NCI-H2196 (cell line): ENCODE results near the gene ZNF48.
A peak's percentile ranks its signal among the peaks of the same experiment; 100 is the strongest.

ENCODE experiments used
- DNase-seq: peaks from one replicate; lab custom pipeline; 2025; ENCODE audit not compliant: unreplicated experiment; lab: John Stamatoyannopoulos, UW

Gene ZNF48

DNA sequence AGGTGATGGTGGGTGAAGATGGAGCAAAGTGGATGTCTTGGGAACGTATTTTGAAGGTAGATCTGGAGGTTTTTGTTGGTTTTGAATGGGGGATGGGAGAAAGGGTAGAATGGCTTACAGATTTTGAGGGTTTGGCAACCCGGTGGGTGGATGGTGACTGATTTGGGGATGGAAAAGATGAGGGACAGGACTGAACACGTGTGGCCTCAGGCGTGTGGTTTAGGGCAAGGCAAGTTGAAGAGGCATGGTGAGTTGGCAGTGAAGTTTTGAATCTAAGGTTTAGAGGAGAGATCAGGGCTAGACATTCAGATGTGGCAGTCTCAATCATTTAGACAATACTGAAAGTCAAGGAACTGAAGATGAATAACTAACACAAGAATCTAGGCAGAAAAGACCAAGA lies 39.6 kb downstream of the ZNF48 start:
- DNase-seq = no peak

DNA sequence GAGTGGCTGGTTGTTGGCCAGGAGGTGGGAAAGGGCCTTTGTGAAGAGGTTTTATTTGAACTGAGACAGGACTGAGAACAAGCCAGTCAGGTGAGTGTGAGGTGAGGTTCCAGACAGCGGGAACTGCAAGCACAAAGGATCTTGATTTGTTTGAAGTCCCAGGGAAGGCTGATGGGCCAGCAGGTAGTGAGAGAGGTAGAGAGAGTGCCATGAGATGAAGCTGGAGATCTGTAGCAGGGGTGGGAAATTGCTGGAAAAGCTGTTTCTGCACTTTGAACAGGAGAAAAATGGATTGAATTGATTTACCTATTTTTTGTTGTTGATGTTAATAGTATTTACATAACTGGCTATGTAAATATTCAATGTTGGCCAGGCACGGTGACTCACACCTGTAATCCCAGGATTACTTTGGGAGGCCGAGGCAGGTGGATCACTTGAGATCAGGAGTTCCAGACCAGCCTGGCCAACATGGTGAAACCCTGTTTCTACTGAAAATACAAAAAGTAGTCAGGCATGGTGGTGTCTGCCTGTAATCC lies 42.4 kb downstream of the ZNF48 start:
- peak; percentile 68 for DNase-seq

DNA sequence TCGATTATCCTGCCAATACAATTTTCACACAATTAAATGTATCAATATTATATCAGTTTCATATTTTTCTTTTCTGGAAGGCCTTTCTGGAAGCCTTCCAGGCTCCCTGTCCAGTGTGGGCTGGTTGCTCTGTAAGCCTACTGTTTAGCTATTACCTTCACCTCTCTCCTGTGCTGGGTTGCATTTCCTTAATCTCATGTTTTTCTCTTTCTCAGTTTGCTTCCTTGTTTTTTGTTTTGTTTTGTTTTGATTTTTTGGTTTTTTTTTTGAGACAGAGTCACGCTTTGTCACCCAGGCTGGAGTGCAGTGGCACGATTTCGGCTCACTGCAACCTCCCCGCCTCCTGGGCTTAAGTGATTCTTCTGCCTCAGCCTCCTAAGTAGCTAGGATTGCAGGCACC lies 43.6 kb downstream of the ZNF48 start:
- DNase-seq = no peak

DNA sequence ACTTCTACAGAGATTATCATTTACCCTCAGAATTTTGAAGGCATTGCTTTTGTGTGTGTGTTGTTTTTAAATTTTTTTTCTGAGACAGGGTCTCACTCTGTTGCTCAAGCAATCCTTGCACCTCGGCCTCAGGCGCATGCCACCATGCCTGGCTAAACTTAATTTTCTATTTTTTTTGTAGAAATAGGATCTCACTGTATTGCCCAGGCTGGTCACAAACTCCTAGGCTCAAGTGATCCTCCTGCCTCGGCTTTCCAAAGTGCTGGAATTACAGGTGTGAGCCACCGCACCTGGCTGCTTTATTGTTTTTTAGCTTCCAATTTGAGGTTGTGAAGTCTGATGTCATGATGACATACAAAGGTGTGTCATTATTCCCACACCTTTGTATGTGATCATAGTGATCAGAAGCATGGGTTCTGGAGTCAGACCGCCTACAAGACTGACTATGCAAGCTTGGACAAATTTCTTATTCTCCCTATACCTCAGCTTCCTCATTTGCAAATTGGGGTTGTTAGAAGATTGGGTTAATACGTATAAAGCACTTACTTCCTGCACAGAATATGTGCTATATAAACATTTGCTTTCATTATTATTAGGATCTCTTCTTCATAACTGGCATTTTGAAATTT lies 44.6 kb downstream of the ZNF48 start:
- DNase-seq = no peak

DNA sequence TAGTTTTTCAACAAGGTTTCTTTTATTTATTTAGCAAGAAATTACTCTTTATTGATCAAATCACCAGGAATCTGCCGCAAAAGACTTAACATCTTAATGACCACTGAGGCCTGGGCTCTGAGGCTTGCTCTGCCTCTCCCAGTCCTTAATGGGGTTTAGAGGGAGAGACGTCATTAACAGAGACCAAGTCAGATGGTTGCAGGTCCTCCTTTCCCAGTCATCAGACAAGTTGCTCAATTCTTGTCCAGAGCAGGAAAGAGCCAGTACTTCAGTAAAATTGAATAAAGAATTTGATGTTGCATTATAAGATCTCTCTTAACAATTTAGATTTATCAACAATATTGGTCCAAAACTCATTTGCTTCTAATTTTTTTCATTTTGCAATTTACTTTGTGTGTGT lies 48.4 kb downstream of the ZNF48 start:
- no peak for DNase-seq

DNA sequence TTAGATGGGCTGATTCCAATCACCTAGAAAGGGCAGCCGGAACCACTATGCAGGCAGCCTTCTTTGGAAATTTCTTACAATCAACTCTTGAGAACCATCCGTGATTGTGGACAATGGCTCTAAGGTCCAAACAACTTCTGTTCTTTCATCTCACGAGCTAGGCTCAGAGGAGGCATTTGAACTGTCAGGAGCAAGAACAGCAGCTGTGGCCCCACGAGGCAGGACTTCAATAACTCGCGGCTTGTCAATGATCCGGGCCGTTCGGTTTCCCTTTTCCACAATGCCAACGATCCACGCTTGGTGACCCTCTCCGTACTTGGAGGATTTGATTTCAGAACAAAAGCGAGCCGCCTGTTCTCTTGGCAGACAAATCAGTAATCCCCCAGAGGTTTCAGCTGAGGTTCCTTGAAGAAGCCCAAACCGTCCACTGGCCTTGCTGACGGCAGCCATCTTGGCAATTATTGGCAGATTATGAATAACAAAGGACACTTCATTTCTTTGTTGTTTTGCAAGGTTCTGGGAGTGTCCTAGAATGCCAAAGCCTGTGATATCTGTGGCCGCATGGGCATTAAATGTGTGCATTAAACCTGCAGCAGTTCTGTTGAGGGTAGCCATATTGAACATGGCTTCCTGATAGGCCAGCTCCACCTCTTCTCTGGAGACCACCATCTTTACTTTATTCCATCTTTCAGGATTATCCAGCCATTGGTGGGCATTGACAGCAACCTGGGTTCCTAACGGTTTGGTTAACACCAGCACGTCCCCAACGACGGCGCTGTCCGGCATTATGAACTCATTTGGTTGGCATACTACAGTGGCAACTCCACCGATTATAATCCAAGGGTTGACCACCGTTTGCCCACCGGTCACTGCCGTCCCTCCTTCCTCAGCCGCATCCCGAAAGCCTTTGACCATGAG lies 49.3 kb downstream of the ZNF48 start:
- DNase-seq = no peak

DNA sequence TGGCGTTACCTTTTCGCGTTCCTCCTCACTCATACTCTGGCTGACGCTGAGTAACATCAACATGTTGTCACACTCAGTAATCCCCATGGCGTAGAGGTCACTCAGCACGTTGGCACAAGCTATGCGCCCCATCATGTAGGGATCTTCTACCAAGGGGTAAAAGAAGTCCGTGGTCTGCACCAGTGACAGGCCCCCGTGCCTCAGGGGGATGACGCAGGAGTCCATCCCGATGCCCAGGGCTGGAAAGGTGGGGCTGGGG lies 49.9 kb downstream of the ZNF48 start:
- no peak for DNase-seq

DNA sequence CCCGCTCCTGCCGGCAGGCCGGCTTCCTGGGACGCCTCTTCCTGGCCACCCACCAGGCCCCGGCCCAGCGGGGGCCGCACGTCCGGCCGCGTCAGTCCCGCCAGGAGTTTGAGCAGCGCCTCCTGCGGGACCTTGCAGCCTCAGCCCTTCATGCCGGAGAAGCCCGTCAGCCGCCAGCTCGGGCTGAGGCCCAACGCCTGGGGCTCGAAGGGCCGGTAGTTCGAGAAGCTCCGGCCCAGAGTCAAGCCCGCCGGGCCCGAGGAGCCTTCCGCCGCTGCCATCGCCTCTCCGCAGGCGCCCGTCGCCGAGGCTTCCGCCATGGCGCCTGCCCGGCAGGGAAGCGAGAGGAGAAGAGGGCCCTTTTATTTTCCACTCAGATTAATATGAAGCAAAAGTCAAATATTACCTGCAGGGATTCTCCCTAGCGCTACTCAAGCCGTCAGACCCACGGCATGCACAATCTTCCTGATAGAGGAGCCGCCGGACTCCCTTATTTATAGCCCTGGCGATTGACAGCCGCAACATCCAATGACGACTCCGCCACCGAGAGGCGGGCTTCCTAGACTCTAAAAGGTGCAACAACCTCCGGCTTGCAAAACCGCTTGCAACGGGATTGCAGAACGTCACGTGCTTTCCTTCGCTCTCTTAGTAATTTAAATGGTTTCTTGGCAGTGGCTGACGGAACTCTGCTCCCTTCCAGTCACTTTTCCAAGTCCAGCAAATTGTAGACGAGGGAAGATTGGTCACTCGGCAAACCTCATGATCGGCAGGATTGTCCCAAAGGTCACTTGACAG lies 50.4 kb downstream of the ZNF48 start, which contains the start of gene SEPHS2:
TSS of gene SEPHS2 (minus strand) at position 467 of the 795 bp plus-strand sequence. CDS start at position 320, 147 bp downstream.
- DNase-seq = peak; percentile 96

DNA sequence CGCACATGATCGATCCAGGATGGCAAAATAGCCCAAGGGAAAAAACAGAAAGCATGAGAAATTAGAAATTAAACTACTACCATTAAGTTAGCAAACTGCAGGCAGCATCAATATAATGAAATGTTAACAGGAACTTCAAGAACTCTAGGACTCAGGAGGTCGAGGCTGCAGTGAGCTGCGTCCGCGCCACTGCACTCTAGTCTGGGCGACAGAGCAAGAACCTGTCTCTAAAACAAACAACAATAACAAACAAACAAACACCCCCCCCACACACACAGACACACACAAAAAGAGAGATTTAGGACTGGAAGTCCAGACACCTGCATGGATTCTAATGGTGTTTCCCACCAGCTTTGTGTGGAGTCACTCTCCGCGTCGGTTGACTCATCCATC lies 51.0 kb downstream of the ZNF48 start:
- no peak for DNase-seq

DNA sequence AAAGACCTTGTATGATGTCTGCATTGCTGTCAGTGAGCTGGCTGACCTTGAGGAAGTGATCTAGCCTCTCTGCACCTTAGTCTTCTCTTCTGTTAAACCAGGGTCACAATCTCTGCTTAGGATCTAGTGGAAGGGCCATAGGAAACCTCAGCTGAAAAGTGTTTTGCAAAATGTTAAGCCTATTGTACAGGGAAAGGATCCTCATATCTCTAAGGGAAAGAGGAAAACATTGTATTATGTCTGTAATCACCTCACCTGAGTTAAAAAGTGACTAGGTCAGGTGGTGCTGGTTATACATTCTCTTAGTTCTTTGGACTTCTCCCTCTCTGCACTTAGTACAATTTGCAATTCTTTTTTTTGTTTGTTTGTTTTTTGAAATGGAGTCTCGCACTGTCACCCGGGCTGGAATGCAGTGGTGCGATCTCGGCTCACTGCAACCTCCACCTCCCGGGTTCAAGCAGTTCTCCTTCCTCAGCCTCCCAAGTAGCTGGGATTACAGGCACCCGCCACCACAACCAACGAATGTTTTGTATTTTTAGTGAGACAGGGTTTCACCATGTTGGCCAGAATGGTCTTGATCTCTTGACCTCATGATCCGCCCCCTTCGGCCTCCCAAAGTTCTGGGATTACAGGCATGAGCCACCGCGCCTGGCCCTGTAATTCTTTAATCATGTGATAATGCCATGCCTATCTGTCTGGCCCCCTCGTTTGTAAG lies 52.4 kb downstream of the ZNF48 start:
- no peak for DNase-seq

DNA sequence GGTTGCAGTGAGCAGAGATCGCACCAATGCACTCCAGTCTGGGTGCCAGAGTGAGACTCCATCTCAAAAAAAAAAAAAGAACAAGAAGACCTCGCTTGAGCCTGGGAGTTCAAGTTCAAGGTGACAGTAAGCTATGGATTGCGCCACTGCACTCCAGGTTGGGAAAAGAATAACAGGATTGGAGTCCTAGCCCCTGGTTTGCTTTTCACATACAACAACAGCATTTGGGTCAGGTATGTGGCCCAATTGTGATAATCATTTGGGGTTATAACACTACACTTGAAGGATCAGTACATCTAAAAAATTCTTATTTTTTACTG lies 53.9 kb downstream of the ZNF48 start:
- no peak for DNase-seq
